GM13977 (cell line): ENCODE measurements around the gene HLTF.

Experiments
- DNase-seq: peaks from one replicate; pipeline ENCODE4 v3.0.0; 2012; ENCODE audit warnings: low spot score
- in situ Hi-C: fragments of 300-500 bp; cut with MboI; formaldehyde crosslinking; loops from one replicate; pipeline ENCODE4 v1.12.0; 2022; ENCODE audit warnings: low sequenced_read_pairs, low pct_unique_long_range_greater_than_20kb, mixed read lengths, inconsistent platforms; ENCODE audit not compliant: unreplicated experiment
- TF ChIP-seq, protein P1 (sequence below): IDR thresholded peaks from 2 replicates; pipeline ENCODE4 v1.5.1; 2012; ENCODE audit warnings: mild to moderate bottlenecking, control low read depth; ENCODE audit not compliant: insufficient read depth; ENCODE audit errors: extremely low read depth, missing control alignments

Gene HLTF, protein sequence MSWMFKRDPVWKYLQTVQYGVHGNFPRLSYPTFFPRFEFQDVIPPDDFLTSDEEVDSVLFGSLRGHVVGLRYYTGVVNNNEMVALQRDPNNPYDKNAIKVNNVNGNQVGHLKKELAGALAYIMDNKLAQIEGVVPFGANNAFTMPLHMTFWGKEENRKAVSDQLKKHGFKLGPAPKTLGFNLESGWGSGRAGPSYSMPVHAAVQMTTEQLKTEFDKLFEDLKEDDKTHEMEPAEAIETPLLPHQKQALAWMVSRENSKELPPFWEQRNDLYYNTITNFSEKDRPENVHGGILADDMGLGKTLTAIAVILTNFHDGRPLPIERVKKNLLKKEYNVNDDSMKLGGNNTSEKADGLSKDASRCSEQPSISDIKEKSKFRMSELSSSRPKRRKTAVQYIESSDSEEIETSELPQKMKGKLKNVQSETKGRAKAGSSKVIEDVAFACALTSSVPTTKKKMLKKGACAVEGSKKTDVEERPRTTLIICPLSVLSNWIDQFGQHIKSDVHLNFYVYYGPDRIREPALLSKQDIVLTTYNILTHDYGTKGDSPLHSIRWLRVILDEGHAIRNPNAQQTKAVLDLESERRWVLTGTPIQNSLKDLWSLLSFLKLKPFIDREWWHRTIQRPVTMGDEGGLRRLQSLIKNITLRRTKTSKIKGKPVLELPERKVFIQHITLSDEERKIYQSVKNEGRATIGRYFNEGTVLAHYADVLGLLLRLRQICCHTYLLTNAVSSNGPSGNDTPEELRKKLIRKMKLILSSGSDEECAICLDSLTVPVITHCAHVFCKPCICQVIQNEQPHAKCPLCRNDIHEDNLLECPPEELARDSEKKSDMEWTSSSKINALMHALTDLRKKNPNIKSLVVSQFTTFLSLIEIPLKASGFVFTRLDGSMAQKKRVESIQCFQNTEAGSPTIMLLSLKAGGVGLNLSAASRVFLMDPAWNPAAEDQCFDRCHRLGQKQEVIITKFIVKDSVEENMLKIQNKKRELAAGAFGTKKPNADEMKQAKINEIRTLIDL

DNA sequence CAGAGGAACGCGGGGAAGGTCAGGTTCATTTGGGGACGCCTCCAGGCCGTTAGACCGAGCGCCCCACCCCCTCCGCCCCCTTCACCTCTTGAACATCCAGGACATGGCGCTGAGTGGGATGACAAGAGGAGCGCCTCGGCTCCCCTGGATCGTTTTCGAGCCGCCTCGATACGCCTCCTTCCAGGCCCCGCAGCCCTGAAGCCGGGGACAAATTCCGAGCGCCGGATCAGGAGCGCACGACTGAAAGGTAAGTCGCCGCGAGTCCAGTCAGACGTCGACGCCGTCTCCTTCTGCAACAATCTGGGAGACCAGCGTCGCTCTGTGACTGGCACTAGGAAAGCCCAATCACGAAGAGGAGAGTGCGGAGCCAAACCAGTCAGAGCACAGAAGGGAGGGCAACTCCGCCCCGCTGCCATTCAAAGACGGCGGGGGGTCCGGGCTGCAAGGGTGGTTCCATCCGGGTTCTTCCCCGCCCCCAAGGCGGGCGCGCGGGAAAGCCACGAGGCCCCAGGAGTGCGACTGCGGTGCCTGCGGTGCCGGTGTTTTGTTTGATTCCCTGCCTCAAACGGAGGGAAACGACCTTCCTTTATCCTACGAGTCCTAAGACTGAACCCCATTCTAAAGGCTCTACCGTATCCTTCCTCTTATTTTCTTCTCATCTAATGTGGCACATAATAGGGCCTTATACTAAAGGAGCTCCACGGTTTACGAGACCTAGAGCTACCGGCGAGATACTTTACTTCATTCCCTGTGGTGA lies at the start of gene HLTF:
Gene HLTF, minus strand, starts transcription at position 302 of the 757 bp plus-strand sequence. Its CDS starts 197 bp downstream, at position 105.
- peak; percentile 92 for DNase-seq
- in situ Hi-C loops, result no loop called here
- TF ChIP-seq, protein P1, sequence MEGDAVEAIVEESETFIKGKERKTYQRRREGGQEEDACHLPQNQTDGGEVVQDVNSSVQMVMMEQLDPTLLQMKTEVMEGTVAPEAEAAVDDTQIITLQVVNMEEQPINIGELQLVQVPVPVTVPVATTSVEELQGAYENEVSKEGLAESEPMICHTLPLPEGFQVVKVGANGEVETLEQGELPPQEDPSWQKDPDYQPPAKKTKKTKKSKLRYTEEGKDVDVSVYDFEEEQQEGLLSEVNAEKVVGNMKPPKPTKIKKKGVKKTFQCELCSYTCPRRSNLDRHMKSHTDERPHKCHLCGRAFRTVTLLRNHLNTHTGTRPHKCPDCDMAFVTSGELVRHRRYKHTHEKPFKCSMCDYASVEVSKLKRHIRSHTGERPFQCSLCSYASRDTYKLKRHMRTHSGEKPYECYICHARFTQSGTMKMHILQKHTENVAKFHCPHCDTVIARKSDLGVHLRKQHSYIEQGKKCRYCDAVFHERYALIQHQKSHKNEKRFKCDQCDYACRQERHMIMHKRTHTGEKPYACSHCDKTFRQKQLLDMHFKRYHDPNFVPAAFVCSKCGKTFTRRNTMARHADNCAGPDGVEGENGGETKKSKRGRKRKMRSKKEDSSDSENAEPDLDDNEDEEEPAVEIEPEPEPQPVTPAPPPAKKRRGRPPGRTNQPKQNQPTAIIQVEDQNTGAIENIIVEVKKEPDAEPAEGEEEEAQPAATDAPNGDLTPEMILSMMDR, result no peak

DNA sequence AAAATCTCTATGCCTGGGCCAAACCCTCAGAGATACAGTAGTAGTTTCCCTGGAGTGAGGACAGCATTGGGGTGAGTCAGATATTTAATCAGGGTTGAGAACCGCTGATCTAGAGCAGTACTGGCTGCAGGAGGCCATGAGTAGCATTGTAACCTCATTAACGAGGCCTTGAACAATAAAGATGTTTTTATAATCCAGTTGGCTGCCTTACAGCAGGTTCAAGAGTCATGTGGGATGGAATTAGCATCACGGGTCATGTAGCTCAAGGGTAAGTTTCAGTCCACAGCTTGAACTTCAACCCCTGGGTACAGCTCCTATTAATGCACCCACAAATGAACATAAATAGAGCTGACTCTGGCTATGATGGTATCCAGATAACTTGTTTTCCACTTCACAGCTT lies 48.2 kb upstream of the HLTF start:
- DNase-seq, result no peak
- TF ChIP-seq, protein P1, result no peak
- in situ Hi-C loops, result loop anchor here (5.0 kb wide), 1 partner anchor 128 kb away; no protein-coding TSS in a partner anchor

DNA sequence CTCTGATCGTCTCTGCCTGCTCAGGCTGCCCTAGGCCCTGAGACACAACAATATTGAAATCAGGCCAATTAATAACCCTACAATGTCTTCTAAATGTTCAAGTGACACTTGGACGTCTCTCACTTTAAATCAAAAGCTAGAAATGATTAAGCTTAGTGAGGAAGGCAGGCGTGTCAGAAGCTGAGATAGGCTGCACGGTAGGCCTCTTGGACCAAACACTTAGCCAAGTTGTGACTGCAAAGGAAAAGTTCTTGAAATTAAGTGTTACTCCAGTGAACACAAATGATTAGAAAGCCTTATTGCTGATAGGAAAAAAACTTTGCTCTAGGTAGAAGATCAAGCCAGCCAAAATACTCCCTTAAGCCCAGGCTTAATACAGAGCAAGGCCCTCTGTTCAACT lies 45.3 kb upstream of the HLTF start:
- no peak for DNase-seq
- in situ Hi-C loops, result loop anchor here (5.0 kb wide), 1 partner anchor 131 kb away; no protein-coding TSS in a partner anchor
- TF ChIP-seq, protein P1, result no peak

DNA sequence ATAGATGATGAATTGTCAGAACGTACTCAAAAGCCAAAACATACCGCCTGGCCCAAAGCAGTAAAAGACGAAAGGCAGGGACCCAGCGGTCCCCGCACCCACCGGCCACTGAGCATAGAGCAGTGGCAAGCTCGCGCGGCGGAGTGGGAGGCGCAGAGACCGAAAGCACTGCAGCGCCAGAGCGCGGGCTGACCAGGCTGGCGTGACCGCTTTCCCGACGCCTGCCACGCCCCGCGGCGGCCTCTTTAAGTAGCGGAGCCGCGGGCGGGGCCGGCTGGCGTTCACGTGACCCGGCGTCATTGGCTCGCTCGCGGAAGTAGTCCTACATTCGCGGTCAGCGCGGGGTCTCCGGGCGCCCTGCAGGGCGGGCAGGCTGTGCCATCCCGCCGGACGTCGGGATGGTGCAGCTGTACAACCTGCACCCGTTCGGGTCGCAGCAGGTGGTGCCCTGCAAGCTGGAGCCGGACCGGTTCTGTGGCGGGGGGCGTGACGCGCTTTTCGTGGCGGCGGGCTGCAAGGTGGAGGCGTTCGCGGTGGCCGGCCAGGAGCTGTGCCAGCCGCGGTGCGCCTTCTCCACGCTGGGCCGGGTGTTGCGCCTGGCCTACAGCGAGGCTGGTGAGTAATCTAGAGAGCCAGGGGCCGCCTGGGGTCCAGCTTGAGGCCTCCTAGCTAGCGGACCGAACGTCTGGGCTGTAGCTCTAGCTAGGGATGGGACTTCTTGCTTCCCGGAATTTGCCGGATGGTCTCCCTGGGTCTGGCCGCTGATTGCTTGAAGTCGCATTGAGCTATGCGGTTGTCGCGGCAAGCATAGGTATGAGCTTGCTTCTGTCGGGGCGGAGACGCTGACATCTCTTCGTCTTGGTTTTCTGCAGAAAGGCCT lies 43.2 kb upstream of the HLTF start, which contains the start of gene HPS3:
Gene HPS3, plus strand, starts transcription at position 313 of the 880 bp plus-strand sequence. Its CDS starts 86 bp downstream, at position 399.
- in situ Hi-C loops, result loop anchor here (5.0 kb wide), 1 partner anchor 133 kb away; no protein-coding TSS in a partner anchor
- DNase-seq, result peak; percentile 94
- TF ChIP-seq, protein P1, result no peak

DNA sequence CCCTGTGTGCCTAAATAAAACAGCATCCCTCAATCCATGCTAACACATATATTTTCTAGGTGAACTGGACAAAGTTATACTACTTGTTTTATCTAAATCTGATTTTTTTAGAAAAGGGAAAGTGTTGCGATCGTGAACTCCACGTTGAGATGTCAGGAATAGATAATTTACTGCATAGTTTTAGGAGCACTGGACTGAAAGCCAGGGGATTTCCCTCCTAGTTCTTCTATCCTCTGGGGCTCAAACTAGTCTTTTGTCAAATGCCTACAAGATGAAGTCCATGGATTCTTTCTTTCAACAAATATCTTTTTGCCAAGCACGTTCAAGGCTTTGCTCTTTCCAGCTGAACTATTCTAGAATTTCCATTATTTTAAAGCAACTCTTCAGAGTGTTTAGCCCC lies 42.5 kb upstream of the HLTF start:
- TF ChIP-seq, protein P1, result no peak
- no peak for DNase-seq
- in situ Hi-C loops, result no loop called here
